Transverse colon (tissue), 4 donors: ENCODE results near the gene TPPP2.
A peak's percentile ranks its signal among the peaks of the same experiment; 100 is the strongest.

Experiments used
- POLR2A ChIP-seq: fragments of 450-650 bp; IDR thresholded peaks from one replicate; pipeline ENCODE4 v1.6.1; 2016; ENCODE audit warnings: antibody characterized with exemption, mild to moderate bottlenecking, moderate library complexity
- POLR2AphosphoS5 ChIP-seq, 3 donors: sonication (generic); formaldehyde crosslinking; IDR thresholded peaks; one replicate each; pipeline ENCODE4 v1.6.1; 2016; ENCODE audit warnings: antibody characterized with exemption in 3 of 3
- TF ChIP-seq, protein P1 (sequence below), 5 experiments: fragments of 200-600 bp in 3 of 5; fragments of 450-650 bp in 2 of 5; sonication (generic) in 3 of 5; IDR thresholded peaks; 1 replicate in 2 of 5; 2 replicates in 3 of 5; pipeline ENCODE4 v1.5.1; 2016 to 2017; ENCODE audit warnings: antibody characterized with exemption in 5 of 5, inconsistent platforms in 3 of 5, mild to moderate bottlenecking in 2 of 5, moderate library complexity in 1 of 5

DNA sequence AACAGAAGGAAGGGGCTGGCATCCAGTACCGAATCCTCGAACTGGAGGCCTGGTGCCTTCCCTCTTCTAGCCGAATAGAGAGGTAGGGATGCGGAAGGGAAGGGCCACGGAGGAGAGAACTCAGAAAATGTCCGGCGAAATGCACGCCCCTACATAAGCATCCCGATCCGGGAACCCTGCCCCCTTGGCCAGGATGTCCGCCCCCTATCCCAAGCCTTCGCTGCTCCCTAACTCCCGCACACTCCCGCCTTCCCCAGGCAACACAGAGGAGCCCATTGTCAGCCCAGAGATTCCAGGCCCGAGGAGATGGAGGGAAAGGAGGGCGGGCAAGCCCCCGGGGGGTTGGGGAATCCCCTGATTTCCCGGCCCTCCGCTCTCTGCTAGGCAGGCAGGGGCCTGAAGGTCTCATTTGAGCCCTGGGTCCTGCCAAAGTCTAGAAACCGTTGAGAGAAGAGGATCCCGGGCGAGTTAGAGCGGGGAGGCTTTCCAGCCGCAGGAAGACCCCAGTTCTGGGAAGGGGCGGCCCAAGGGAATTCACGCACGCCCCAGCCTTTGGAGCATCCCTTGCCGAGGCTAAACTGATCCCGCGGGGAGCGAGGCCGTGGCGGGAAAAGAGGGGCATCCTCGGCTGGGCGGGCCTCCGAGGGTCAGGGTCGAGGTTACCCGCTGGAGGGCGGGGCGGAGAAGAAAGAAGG lies 39.5 kb downstream of the TPPP2 start:
- TF ChIP-seq POLR2A, result no peak
- TF ChIP-seq, protein P1, sequence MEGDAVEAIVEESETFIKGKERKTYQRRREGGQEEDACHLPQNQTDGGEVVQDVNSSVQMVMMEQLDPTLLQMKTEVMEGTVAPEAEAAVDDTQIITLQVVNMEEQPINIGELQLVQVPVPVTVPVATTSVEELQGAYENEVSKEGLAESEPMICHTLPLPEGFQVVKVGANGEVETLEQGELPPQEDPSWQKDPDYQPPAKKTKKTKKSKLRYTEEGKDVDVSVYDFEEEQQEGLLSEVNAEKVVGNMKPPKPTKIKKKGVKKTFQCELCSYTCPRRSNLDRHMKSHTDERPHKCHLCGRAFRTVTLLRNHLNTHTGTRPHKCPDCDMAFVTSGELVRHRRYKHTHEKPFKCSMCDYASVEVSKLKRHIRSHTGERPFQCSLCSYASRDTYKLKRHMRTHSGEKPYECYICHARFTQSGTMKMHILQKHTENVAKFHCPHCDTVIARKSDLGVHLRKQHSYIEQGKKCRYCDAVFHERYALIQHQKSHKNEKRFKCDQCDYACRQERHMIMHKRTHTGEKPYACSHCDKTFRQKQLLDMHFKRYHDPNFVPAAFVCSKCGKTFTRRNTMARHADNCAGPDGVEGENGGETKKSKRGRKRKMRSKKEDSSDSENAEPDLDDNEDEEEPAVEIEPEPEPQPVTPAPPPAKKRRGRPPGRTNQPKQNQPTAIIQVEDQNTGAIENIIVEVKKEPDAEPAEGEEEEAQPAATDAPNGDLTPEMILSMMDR (IDR thresholded peaks at IDR 0.05), result peak in 2 of 5 experiments; percentile 4 to 13
- TF ChIP-seq POLR2AphosphoS5 (IDR thresholded peaks at IDR 0.05), result no peak
